OCI-LY7 (cell line): ENCODE data around the gene STMN3. TPM values are rescaled to one million over a fixed set of nuclear protein-coding genes. Genes with fewer than 3 reads are reported as not detected.

Experiments used
- BruUV-seq: library from RNA; stranded (reverse); fragments of 400-500 nt; replicated peaks from 2 replicates; lab custom pipeline; 2021; lab: Mats Ljungman, UMichigan
- CTCF ChIA-PET: fragments of 300-600 bp; sonication (Branson Sonifier 250); formaldehyde crosslinking; loops from one replicate; lab custom pipeline; 2022; ENCODE audit warnings: antibody characterized with exemption; ENCODE audit not compliant: unreplicated experiment; lab: Charles Lee
- POLR2A ChIA-PET: fragments of 300-600 bp; sonication (Branson Sonifier 250); formaldehyde crosslinking; loops from one replicate; lab custom pipeline; 2022; ENCODE audit warnings: antibody characterized with exemption; lab: Charles Lee
- DNase-seq: peaks from one replicate; pipeline ENCODE4 v3.0.0-alpha.2; 2015; ENCODE audit warnings: low spot score
- H2AFZ ChIP-seq: fragments of 200-600 bp; sonication (generic), shearing (Covaris generic); 2 replicates; pipeline ENCODE4 v1.6.1; 2014; ENCODE audit warnings: mild to moderate bottlenecking, antibody characterized with exemption, low read length, moderate library complexity
- H3K27ac ChIP-seq: fragments of 200-600 bp; sonication (generic); 2 replicates; pipeline ENCODE4 v1.5.1; 2014; ENCODE audit warnings: mixed run types, low read depth, mild to moderate bottlenecking, moderate library complexity, low read length, inconsistent platforms; ENCODE audit not compliant: poor library complexity, severe bottlenecking
- H3K36me3 ChIP-seq: fragments of 200-600 bp; sonication (generic); 2 replicates; pipeline ENCODE4 v1.6.1; 2014; ENCODE audit warnings: mild to moderate bottlenecking, antibody characterized with exemption, low read length, moderate library complexity, mixed read lengths; ENCODE audit not compliant: insufficient read depth
- H3K4me1 ChIP-seq: fragments of 200-600 bp; sonication (generic); 2 replicates; pipeline ENCODE4 v1.5.1; 2014; ENCODE audit warnings: mild to moderate bottlenecking, low read length; ENCODE audit not compliant: insufficient read depth, poor library complexity, severe bottlenecking
- H3K4me2 ChIP-seq: fragments of 200-600 bp; sonication (generic); 2 replicates; pipeline ENCODE4 v1.6.1; 2014; ENCODE audit warnings: mild to moderate bottlenecking, low read length
- H3K4me3 ChIP-seq: fragments of 200-600 bp; sonication (generic); 2 replicates; pipeline ENCODE4 v1.5.1; 2014; ENCODE audit warnings: mild to moderate bottlenecking, low read depth, low read length; ENCODE audit not compliant: poor library complexity, severe bottlenecking
- H3K79me2 ChIP-seq: fragments of 200-600 bp; sonication (generic); 2 replicates; pipeline ENCODE4 v1.6.1; 2016; ENCODE audit warnings: low read depth, mild to moderate bottlenecking, low read length, moderate library complexity, mixed read lengths; ENCODE audit not compliant: insufficient read depth
- H3K9me2 ChIP-seq: fragments of 200-600 bp; sonication (generic); 2 replicates; pipeline ENCODE4 v1.6.1; 2016; ENCODE audit warnings: mild to moderate bottlenecking, low read length, mixed read lengths; ENCODE audit not compliant: insufficient read depth
- H3K9me3 ChIP-seq: fragments of 200-600 bp; sonication (generic); 2 replicates; pipeline ENCODE4 v1.6.1; 2014; ENCODE audit warnings: mild to moderate bottlenecking, mixed run types, low read length, mixed read lengths
- H4K20me1 ChIP-seq: fragments of 200-600 bp; sonication (generic); 2 replicates; pipeline ENCODE4 v1.6.1; 2014; ENCODE audit warnings: mild to moderate bottlenecking, antibody characterized with exemption, low read length, moderate library complexity, mixed read lengths; ENCODE audit not compliant: insufficient read depth
- EZH2phosphoT487 ChIP-seq: fragments of 200-600 bp; sonication (generic); IDR thresholded peaks from 2 replicates; pipeline ENCODE4 v1.6.1; 2018; ENCODE audit warnings: low read depth, borderline replicate concordance, mild to moderate bottlenecking, mixed run types, antibody characterized with exemption, low read length, moderate library complexity, mixed read lengths
- intact Hi-C: fragments of 100-400 bp; cut with micrococcal nuclease; formaldehyde crosslinking; loops from one replicate; pipeline ENCODE4 v1.10.0; 2022; ENCODE audit not compliant: unreplicated experiment
- total RNA-seq, 2 experiments: library from RNA; depleted of rRNA in 1 of 2; stranded (reverse); fragments of >200 nt in 1 of 2; shearing (Covaris generic) in 1 of 2; gene quantifications; 2 replicates each; pipeline ENCODE4 v1.2.3, GENCODE V29; 2014 to 2022
- TF ChIP-seq, protein P1 (sequence below): fragments of 200-600 bp; sonication (generic); conservative IDR thresholded peaks from 2 replicates; pipeline ENCODE4 v1.5.1; 2014; ENCODE audit warnings: mild to moderate bottlenecking, antibody characterized with exemption, low read length, moderate library complexity, mixed read lengths

STMN3 gene
- total RNA-seq, 2 experiments from 2014 or later, result 6.7 TPM

GRCh38 chr20:63696628-63697356 is 43.6 kb upstream of the STMN3 start, which contains the start of gene TNFRSF6B:
Gene TNFRSF6B, plus strand, starts transcription at chr20:63696652. Its CDS starts 116 bp downstream, at chr20:63696768.
- H4K20me1 ChIP-seq, result no peaks in the 10 kb centered on the region
- H3K4me2 ChIP-seq, result no peak within 1 kb of the TSS
- POLR2A ChIA-PET, result no interaction called here
- peaks cover 32% of the 10 kb centered on the region for H3K36me3 ChIP-seq
- no peak within 1 kb of the TSS for H2AFZ ChIP-seq
- no peaks in the 10 kb centered on the region for H3K9me2 ChIP-seq
- TF ChIP-seq, protein P1, sequence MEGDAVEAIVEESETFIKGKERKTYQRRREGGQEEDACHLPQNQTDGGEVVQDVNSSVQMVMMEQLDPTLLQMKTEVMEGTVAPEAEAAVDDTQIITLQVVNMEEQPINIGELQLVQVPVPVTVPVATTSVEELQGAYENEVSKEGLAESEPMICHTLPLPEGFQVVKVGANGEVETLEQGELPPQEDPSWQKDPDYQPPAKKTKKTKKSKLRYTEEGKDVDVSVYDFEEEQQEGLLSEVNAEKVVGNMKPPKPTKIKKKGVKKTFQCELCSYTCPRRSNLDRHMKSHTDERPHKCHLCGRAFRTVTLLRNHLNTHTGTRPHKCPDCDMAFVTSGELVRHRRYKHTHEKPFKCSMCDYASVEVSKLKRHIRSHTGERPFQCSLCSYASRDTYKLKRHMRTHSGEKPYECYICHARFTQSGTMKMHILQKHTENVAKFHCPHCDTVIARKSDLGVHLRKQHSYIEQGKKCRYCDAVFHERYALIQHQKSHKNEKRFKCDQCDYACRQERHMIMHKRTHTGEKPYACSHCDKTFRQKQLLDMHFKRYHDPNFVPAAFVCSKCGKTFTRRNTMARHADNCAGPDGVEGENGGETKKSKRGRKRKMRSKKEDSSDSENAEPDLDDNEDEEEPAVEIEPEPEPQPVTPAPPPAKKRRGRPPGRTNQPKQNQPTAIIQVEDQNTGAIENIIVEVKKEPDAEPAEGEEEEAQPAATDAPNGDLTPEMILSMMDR, result no peak
- no peak for TF ChIP-seq EZH2phosphoT487
- no peak for DNase-seq
- H3K79me2 ChIP-seq, result no peaks in the 10 kb centered on the region
- no peaks in the 10 kb centered on the region for H3K9me3 ChIP-seq
- CTCF ChIA-PET, result no interaction called here
- BruUV-seq, result no TSS peak
- no peak within 1 kb of the TSS for H3K4me3 ChIP-seq
- intact Hi-C loops, result no loop called here
- peaks cover 9% of the 10 kb centered on the region for H3K4me1 ChIP-seq
- no peak within 1 kb of the TSS for H3K27ac ChIP-seq

DNA sequence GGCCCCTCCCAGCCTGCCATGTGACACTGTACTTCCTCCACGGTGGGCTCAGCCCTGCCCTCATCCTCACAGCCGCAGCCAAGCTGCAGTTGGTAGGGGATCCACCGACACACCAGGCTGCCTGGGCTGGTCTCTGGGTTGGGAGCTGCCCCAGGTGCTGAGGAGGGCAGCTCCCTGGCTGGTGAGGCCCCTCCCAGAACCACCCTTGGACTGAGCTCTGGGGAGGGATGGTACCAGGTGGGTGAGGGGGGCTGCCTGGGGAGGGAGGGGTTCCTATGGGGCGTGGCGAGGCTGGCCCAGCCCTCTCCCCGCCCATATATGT is 43.0 kb upstream of the STMN3 start:
- no peak overlapping the region for H2AFZ ChIP-seq
- no peaks in the 10 kb centered on the region for H4K20me1 ChIP-seq
- H3K9me2 ChIP-seq, result no peaks in the 10 kb centered on the region
- H3K4me3 ChIP-seq, result no peak overlapping the region
- DNase-seq, result peak; percentile 20
- intact Hi-C loops, result no loop called here
- H3K79me2 ChIP-seq, result no peaks in the 10 kb centered on the region
- ChIA-PET POLR2A (no interaction called here), CTCF (no interaction called here)
- H3K27ac ChIP-seq, result no peak overlapping the region
- no TSS peak for BruUV-seq
- no peaks in the 10 kb centered on the region for H3K9me3 ChIP-seq
- H3K36me3 ChIP-seq, result peaks cover 32% of the 10 kb centered on the region
- H3K4me1 ChIP-seq, result peaks cover 9% of the 10 kb centered on the region
- TF ChIP-seq, protein P1, result no peak
- TF ChIP-seq EZH2phosphoT487, result no peak
- H3K4me2 ChIP-seq, result no peak overlapping the region

GRCh38 chr20:63695424-63696305 is 42.4 kb upstream of the STMN3 start:
- no peaks in the 10 kb centered on the region for H4K20me1 ChIP-seq
- CTCF ChIA-PET, result no interaction called here
- POLR2A ChIA-PET, result no interaction called here
- H3K27ac ChIP-seq, result no peak overlapping the region
- H3K9me3 ChIP-seq, result no peaks in the 10 kb centered on the region
- no peak overlapping the region for H2AFZ ChIP-seq
- no peaks in the 10 kb centered on the region for H3K9me2 ChIP-seq
- TF ChIP-seq, protein P1, result no peak
- TF ChIP-seq EZH2phosphoT487, result no peak
- no peak overlapping the region for H3K4me2 ChIP-seq
- intact Hi-C loops, result no loop called here
- BruUV-seq, result TSS peak; percentile 63
- H3K4me1 ChIP-seq, result peaks cover 9% of the 10 kb centered on the region
- no peaks in the 10 kb centered on the region for H3K79me2 ChIP-seq
- DNase-seq, result no peak
- H3K4me3 ChIP-seq, result no peak overlapping the region
- peaks cover 32% of the 10 kb centered on the region for H3K36me3 ChIP-seq
